CD4-positive, alpha-beta memory T cell (primary cell): ENCODE data around the gene LHX6. TPM values are rescaled to one million over a fixed set of nuclear protein-coding genes. Genes with fewer than 3 reads are reported as not detected.

Experiments used
- polyA plus RNA-seq, 2 donors: library from polyadenylated mRNA; unstranded; fragments of 300-500 nt; fragmentation: Illumina TruSeq; gene quantifications; one replicate each; pipeline ENCODE4 v1.2.3, GENCODE V29; 2021
- total RNA-seq, 2 experiments: library from RNA; stranded (reverse); gene quantifications; one replicate each; pipeline ENCODE4 v1.2.3, GENCODE V29; 2021

LHX6 gene
- total and polyA plus RNA-seq, 4 experiments from 2014 or later: not detected

Other genes with a start within 250 kb of the LHX6 start
- gene TTLL11, start 135.6 kb downstream of the LHX6 start, total RNA-seq: 1 to 10 TPM; 2.9 to 3.2 TPM
- gene TTLL11, start 135.6 kb downstream of the LHX6 start, polyA plus RNA-seq: 1 to 10 TPM; 2.7 to 7.8 TPM
- 10 to 100 TPM; 17.6 to 20.4 TPM for gene NDUFA8, start 69.2 kb downstream of the LHX6 start, total RNA-seq
- 10 to 100 TPM; 69.6 to 74.3 TPM for gene NDUFA8, start 69.2 kb downstream of the LHX6 start, polyA plus RNA-seq
- not detected for gene MORN5, start 69.0 kb downstream of the LHX6 start, total RNA-seq
- gene MORN5, start 69.0 kb downstream of the LHX6 start, polyA plus RNA-seq: not detected
- gene RBM18, start 35.9 kb upstream of the LHX6 start, total RNA-seq: 10 to 100 TPM; 21.3 to 21.4 TPM
- 10 to 100 TPM; 15.4 to 23.8 TPM for gene RBM18, start 35.9 kb upstream of the LHX6 start, polyA plus RNA-seq
- gene MRRF, start 35.9 kb upstream of the LHX6 start, total RNA-seq: 10 to 100 TPM; 26.8 to 27.3 TPM
- gene MRRF, start 35.9 kb upstream of the LHX6 start, polyA plus RNA-seq: 10 to 100 TPM; 15.6 to 18.1 TPM
- under 1 TPM; 0.28 to 0.49 TPM for gene PTGS1, start 142.1 kb upstream of the LHX6 start, total RNA-seq
- gene PTGS1, start 142.1 kb upstream of the LHX6 start, polyA plus RNA-seq: under 1 TPM in 1 of 2 donors, not detected in 1; 0.17 TPM
- not detected for gene OR1J1, start 249.0 kb upstream of the LHX6 start, total RNA-seq
- not detected for gene OR1J1, start 249.0 kb upstream of the LHX6 start, polyA plus RNA-seq